H9 (cell line): Measurements from ENCODE around the gene KIF5C. TPM values are rescaled to one million over a fixed set of nuclear protein-coding genes. Genes with fewer than 3 reads are reported as not detected.
A peak's percentile ranks its signal among the peaks of the same experiment; 100 is the strongest.

Experiments used
- DNase-seq: peaks from one replicate; pipeline ENCODE4 v3.0.0-alpha.2; 2017
- H2AFZ ChIP-seq: one replicate; pipeline ENCODE4 v1.6.1; 2013; ENCODE audit warnings: mild to moderate bottlenecking, low read length, control low read depth, moderate library complexity
- H2AK5ac ChIP-seq: 2 replicates; pipeline ENCODE4 v1.6.1; 2013; ENCODE audit warnings: low read length, control low read depth, mixed read lengths; ENCODE audit not compliant: insufficient read length
- H2BK120ac ChIP-seq: one replicate; pipeline ENCODE4 v1.6.1; 2013; ENCODE audit warnings: low read depth, mild to moderate bottlenecking, low read length, control low read depth, inconsistent platforms; ENCODE audit not compliant: poor library complexity, severe bottlenecking
- H2BK12ac ChIP-seq: 2 replicates; pipeline ENCODE4 v1.6.1; 2013; ENCODE audit warnings: low read length, control low read depth, mixed read lengths, low read depth; ENCODE audit not compliant: insufficient read length
- H2BK15ac ChIP-seq: 2 replicates; pipeline ENCODE4 v1.6.1; 2013; ENCODE audit warnings: low read depth, low read length, control low read depth
- H2BK20ac ChIP-seq: one replicate; pipeline ENCODE4 v1.6.1; 2013; ENCODE audit warnings: low read depth, mild to moderate bottlenecking, low read length, control low read depth, inconsistent platforms; ENCODE audit not compliant: poor library complexity, severe bottlenecking
- H2BK5ac ChIP-seq: 2 replicates; pipeline ENCODE4 v1.6.1; 2013; ENCODE audit warnings: low read length, control low read depth, mixed read lengths; ENCODE audit not compliant: insufficient read length
- H3K14ac ChIP-seq: 2 replicates; pipeline ENCODE4 v1.6.1; 2013; ENCODE audit warnings: low read length, control low read depth; ENCODE audit not compliant: insufficient read depth
- H3K18ac ChIP-seq: 2 replicates; pipeline ENCODE4 v1.6.1; 2013; ENCODE audit warnings: low read depth, mild to moderate bottlenecking, mixed read lengths, low read length, control low read depth; ENCODE audit not compliant: insufficient read length
- H3K23ac ChIP-seq: 2 replicates; pipeline ENCODE4 v1.6.1; 2013; ENCODE audit warnings: low read length, control low read depth, mixed read lengths, low read depth; ENCODE audit not compliant: insufficient read length
- H3K23me2 ChIP-seq: 2 replicates; pipeline ENCODE4 v1.6.1; 2013; ENCODE audit warnings: low read depth, mild to moderate bottlenecking, mixed read lengths, low read length, control low read depth; ENCODE audit not compliant: insufficient read length, poor library complexity, severe bottlenecking
- H3K27ac ChIP-seq: 2 replicates; pipeline ENCODE4 v1.5.1; 2013; ENCODE audit warnings: low read length, control low read depth, mixed read lengths, low read depth; ENCODE audit not compliant: insufficient read length
- H3K27me3 ChIP-seq: 2 replicates; pipeline ENCODE4 v1.6.1; 2013; ENCODE audit warnings: low read length, control low read depth, inconsistent platforms; ENCODE audit not compliant: insufficient read depth
- H3K4ac ChIP-seq: 2 replicates; pipeline ENCODE4 v1.6.1; 2013; ENCODE audit warnings: low read depth, mild to moderate bottlenecking, control low read depth, inconsistent platforms, low read length, moderate library complexity
- H3K4me1 ChIP-seq: 2 replicates; pipeline ENCODE4 v1.6.1; 2013; ENCODE audit warnings: low read length, control low read depth, inconsistent platforms; ENCODE audit not compliant: insufficient read depth
- H3K4me2 ChIP-seq: 2 replicates; pipeline ENCODE4 v1.6.1; 2013; ENCODE audit warnings: low read length, control low read depth, mixed read lengths; ENCODE audit not compliant: insufficient read length, insufficient read depth
- H3K56ac ChIP-seq: 2 replicates; pipeline ENCODE4 v1.6.1; 2013; ENCODE audit warnings: low read depth, mild to moderate bottlenecking, mixed read lengths, low read length, control low read depth; ENCODE audit not compliant: insufficient read length
- H3K79me1 ChIP-seq: 2 replicates; pipeline ENCODE4 v1.6.1; 2013; ENCODE audit warnings: low read depth, mild to moderate bottlenecking, moderate library complexity, low read length, control low read depth, inconsistent platforms; ENCODE audit not compliant: insufficient read depth, poor library complexity, severe bottlenecking
- H3K79me2 ChIP-seq: 2 replicates; pipeline ENCODE4 v1.6.1; 2013; ENCODE audit warnings: low read length, control low read depth, inconsistent platforms; ENCODE audit not compliant: insufficient read depth
- H3K9ac ChIP-seq: 2 replicates; pipeline ENCODE4 v1.6.1; 2013; ENCODE audit warnings: low read length, control low read depth, mixed read lengths; ENCODE audit not compliant: insufficient read length; ENCODE audit errors: extremely low read depth
- H3K9me3 ChIP-seq: one replicate; pipeline ENCODE4 v1.6.1; 2013; ENCODE audit warnings: low read depth, low read length, inconsistent platforms; ENCODE audit not compliant: control insufficient read depth
- H3T11ph ChIP-seq: one replicate; pipeline ENCODE4 v1.6.1; 2013; ENCODE audit warnings: mild to moderate bottlenecking, low read length, control low read depth, inconsistent platforms
- H4K20me1 ChIP-seq: one replicate; pipeline ENCODE4 v1.6.1; 2013; ENCODE audit not compliant: control insufficient read depth, insufficient read length, insufficient read depth
- H4K5ac ChIP-seq: 2 replicates; pipeline ENCODE4 v1.6.1; 2013; ENCODE audit warnings: low read depth, mild to moderate bottlenecking, mixed read lengths, low read length, control low read depth; ENCODE audit not compliant: insufficient read length
- H4K8ac ChIP-seq: replicated peaks from 2 replicates; pipeline ENCODE4 v1.6.1; 2013; ENCODE audit warnings: low read length, control low read depth, mixed read lengths, low read depth; ENCODE audit not compliant: insufficient read length
- H4K91ac ChIP-seq: 2 replicates; pipeline ENCODE4 v1.6.1; 2013; ENCODE audit warnings: low read depth, mild to moderate bottlenecking, moderate library complexity, mixed read lengths, low read length, control low read depth; ENCODE audit not compliant: insufficient read length
- H3K27ac Mint-ChIP-seq, 3 experiments: 2 replicates in 2 of 3; 3 replicates in 1 of 3; pipeline ENCODE4 v1.8.0; 2020 to 2021; ENCODE audit warnings: mixed read lengths in 3 of 3, mild to moderate bottlenecking in 1 of 3, moderate library complexity in 1 of 3
- H3K27me3 Mint-ChIP-seq: 2 replicates; pipeline ENCODE4 v1.8.0; 2021; ENCODE audit warnings: low read depth, mild to moderate bottlenecking, moderate library complexity, mixed read lengths
- H3K36me3 Mint-ChIP-seq, 3 experiments: 2 replicates in 2 of 3; 3 replicates in 1 of 3; pipeline ENCODE4 v1.8.0; 2020 to 2021; ENCODE audit warnings: low read depth in 3 of 3, mixed read lengths in 3 of 3; ENCODE audit not compliant: insufficient read depth in 1 of 3
- H3K4me1 Mint-ChIP-seq, 2 experiments: 2 replicates each; pipeline ENCODE4 v1.8.0; 2020; ENCODE audit warnings: mixed read lengths in 2 of 2
- H3K4me3 Mint-ChIP-seq, 2 experiments: 2 replicates in 1 of 2; 3 replicates in 1 of 2; pipeline ENCODE4 v1.8.0; 2020 to 2021; ENCODE audit warnings: mild to moderate bottlenecking in 2 of 2, mixed read lengths in 2 of 2, moderate library complexity in 1 of 2
- H3K9me3 Mint-ChIP-seq, 2 experiments: 2 replicates in 1 of 2; 3 replicates in 1 of 2; pipeline ENCODE4 v1.8.0; 2020; ENCODE audit warnings: mild to moderate bottlenecking in 2 of 2, mixed read lengths in 2 of 2, moderate library complexity in 1 of 2
- CTCF ChIP-seq: fragments of 200-600 bp; sonication (generic); conservative IDR thresholded peaks from 3 replicates; pipeline ENCODE4 v1.8.0; 2021; ENCODE audit warnings: antibody characterized with exemption, mild to moderate bottlenecking
- whole genome bisulfite sequencing: extraction: QIAGEN DNeasy Blood & Tissue Kit; methylation state at CpG from one replicate; pipeline ENCODE4 v1.1.7; 2013; ENCODE audit warnings: missing lambda C conversion rate, low lambda C conversion rate, mixed read lengths; ENCODE audit not compliant: insufficient read length; ENCODE audit errors: extremely low coverage; 5-methylcytosine and 5-hydroxymethylcytosine counted together
- total RNA-seq: library from RNA; stranded (reverse); gene quantifications from 2 replicates; pipeline ENCODE4 v1.2.1, GENCODE V29; 2021

KIF5C gene
- total RNA-seq, 1 experiment from 2014 or later: 52.9 TPM

GRCh38 chr2:148982282-148982681 lies 107.3 kb downstream of the KIF5C start:
- no peak overlapping the region for H2BK15ac ChIP-seq
- Mint-ChIP-seq H3K27ac (peak overlapping the region in 1 of 3 experiments; percentile 53; a peak in 2 of 7 replicates), H3K27me3 (no peaks in the 10 kb centered on the region), H3K4me1 (peaks cover 12 to 17% of the 10 kb centered on the region in 2 experiments), H3K4me3 (no peak overlapping the region), H3K9me3 (no peaks in the 10 kb centered on the region), H3K36me3 (peaks cover 41 to 74% (median 62%) of the 10 kb centered on the region in 3 experiments)
- H3K27ac ChIP-seq: no peak overlapping the region
- H3K4ac ChIP-seq: no peak overlapping the region
- no peak overlapping the region for H2BK120ac ChIP-seq
- no peak overlapping the region for H2AFZ ChIP-seq
- H3T11ph ChIP-seq: no peak overlapping the region
- no peak overlapping the region for H4K91ac ChIP-seq
- H2AK5ac ChIP-seq: no peak overlapping the region
- no peak overlapping the region for H4K8ac ChIP-seq
- peaks cover 2% of the 10 kb centered on the region; the same call in 1 of the 2 replicates for H3K4me1 ChIP-seq
- no peaks in the 10 kb centered on the region for H3K9me3 ChIP-seq
- H2BK5ac ChIP-seq: no peak overlapping the region
- H3K79me2 ChIP-seq: no peaks in the 10 kb centered on the region
- DNase-seq: no peak
- H3K14ac ChIP-seq: no peak overlapping the region
- no peak overlapping the region for H2BK12ac ChIP-seq
- no peak overlapping the region for H3K18ac ChIP-seq
- no CpG with 5 or more reads among the region's 5 CpGs for WGBS
- H3K4me2 ChIP-seq: no peak overlapping the region
- no peak overlapping the region for H3K56ac ChIP-seq
- H4K20me1 ChIP-seq: no peaks in the 10 kb centered on the region
- no peak overlapping the region for H4K5ac ChIP-seq
- H2BK20ac ChIP-seq: no peak overlapping the region
- H3K79me1 ChIP-seq: no peaks in the 10 kb centered on the region
- no peak overlapping the region for H3K9ac ChIP-seq
- no peaks in the 10 kb centered on the region for H3K27me3 ChIP-seq
- no peak for TF ChIP-seq CTCF
- H3K23me2 ChIP-seq: no peaks in the 10 kb centered on the region
- H3K23ac ChIP-seq: no peak overlapping the region
